Endothelial cell of umbilical vein (primary cell): ENCODE results near the gene SYT14. TPM values are rescaled to one million over a fixed set of nuclear protein-coding genes. Genes with fewer than 3 reads are reported as not detected.

ENCODE experiments used
- BruUV-seq: library from RNA; stranded (reverse); fragments of 400-500 nt; replicated peaks from 2 replicates; lab custom pipeline; 2021; lab: Mats Ljungman, UMichigan
- CTCF ChIA-PET: fragments of 300-600, 350-600 bp; sonication (Branson Sonifier 250); formaldehyde crosslinking; loops from one replicate; lab custom pipeline; 2021; ENCODE audit warnings: antibody characterized with exemption, inconsistent platforms; lab: Charles Lee
- POLR2A ChIA-PET: fragments of 300-600, 350-600 bp; sonication (Branson Sonifier 250); formaldehyde crosslinking; loops from one replicate; lab custom pipeline; 2021; ENCODE audit warnings: antibody characterized with exemption, inconsistent platforms; lab: Charles Lee
- DNase-seq: peaks from one replicate; pipeline ENCODE4 v3.0.0-alpha.2; 2011; ENCODE audit warnings: low read depth, low spot score
- FAIRE-seq: peaks from 2 replicates; lab custom pipeline; 2011; peaks lifted over from hg19 to GRCh38; lab: Jason Lieb, UNC
- H2AFZ ChIP-seq: 2 replicates; pipeline ENCODE4 v1.6.0; 2012; ENCODE audit warnings: low read depth, low read length, control low read depth, inconsistent platforms
- H3K27ac ChIP-seq: 2 replicates; pipeline ENCODE4 v1.5.1; 2011; ENCODE audit warnings: low read depth, mild to moderate bottlenecking, control low read depth, low read length, moderate library complexity; ENCODE audit not compliant: insufficient read depth
- H3K27me3 ChIP-seq, 2 experiments: 2 replicates each; pipeline versions ENCODE4 v1.6.0 to v1.6.1; 2011; ENCODE audit warnings: low read length in 2 of 2, mixed read lengths in 1 of 2; ENCODE audit not compliant: control insufficient read depth in 2 of 2, insufficient read depth in 2 of 2
- H3K36me3 ChIP-seq, 2 experiments: 2 replicates in 1 of 2; 3 replicates in 1 of 2; pipeline ENCODE4 v1.5.1; 2011; ENCODE audit warnings: low read length in 2 of 2, mild to moderate bottlenecking in 1 of 2, moderate library complexity in 1 of 2; ENCODE audit not compliant: control insufficient read depth in 2 of 2, insufficient read depth in 2 of 2; ENCODE audit errors: extremely low read depth in 1 of 2
- H3K4me1 ChIP-seq: 3 replicates; pipeline ENCODE4 v1.5.1; 2011; ENCODE audit warnings: mild to moderate bottlenecking, low read length; ENCODE audit not compliant: control insufficient read depth, insufficient read depth; ENCODE audit errors: extremely low read depth
- H3K4me2 ChIP-seq: 2 replicates; pipeline ENCODE4 v1.6.1; 2011; ENCODE audit warnings: low read length, control low read depth, mixed read lengths; ENCODE audit not compliant: insufficient read depth
- H3K4me3 ChIP-seq, 3 experiments: fragments of 200-600 bp in 1 of 3; sonication (generic), shearing (Covaris generic) in 1 of 3; replicated peaks in 1 of 3; 2 replicates each; pipeline ENCODE4 v1.5.1; 2011 to 2016; ENCODE audit warnings: control low read depth in 3 of 3, low read length in 3 of 3, mild to moderate bottlenecking in 2 of 3, inconsistent platforms in 1 of 3, low read depth in 1 of 3, moderate library complexity in 1 of 3; ENCODE audit not compliant: insufficient read depth in 1 of 3
- H3K79me2 ChIP-seq: 2 replicates; pipeline ENCODE4 v1.6.0; 2012; ENCODE audit warnings: low read length, inconsistent platforms; ENCODE audit not compliant: control insufficient read depth, insufficient read depth
- H3K9ac ChIP-seq: replicated peaks from 2 replicates; pipeline ENCODE3; 2011; ENCODE audit warnings: low read length, control low read depth; ENCODE audit not compliant: insufficient read depth; ENCODE audit errors: extremely low read depth
- H3K9me1 ChIP-seq: replicated peaks from 3 replicates; pipeline ENCODE4 v1.6.0; 2011; ENCODE audit warnings: mild to moderate bottlenecking, low read length; ENCODE audit not compliant: control insufficient read depth, insufficient read depth; ENCODE audit errors: extremely low read depth
- H3K9me3 ChIP-seq: replicated peaks from 2 replicates; pipeline ENCODE4 v1.5.1; 2012; ENCODE audit warnings: low read length, inconsistent platforms; ENCODE audit not compliant: control insufficient read depth, insufficient read depth
- H4K20me1 ChIP-seq: replicated peaks from 2 replicates; pipeline ENCODE3; 2011; ENCODE audit warnings: mild to moderate bottlenecking, low read length; ENCODE audit not compliant: control insufficient read depth, insufficient read depth; ENCODE audit errors: extremely low read depth
- EZH2 ChIP-seq: IDR thresholded peaks from 2 replicates; pipeline ENCODE4 v1.6.1; 2012; ENCODE audit warnings: borderline replicate concordance, low read depth, mild to moderate bottlenecking, moderate library complexity, low read length, inconsistent platforms; ENCODE audit not compliant: severe bottlenecking
- FOS ChIP-seq: IDR thresholded peaks from 2 replicates; pipeline ENCODE4 v1.6.1; 2011; ENCODE audit warnings: mild to moderate bottlenecking, low read length, moderate library complexity, borderline replicate concordance; ENCODE audit not compliant: insufficient read depth
- GATA2 ChIP-seq: IDR thresholded peaks from 2 replicates; pipeline ENCODE4 v1.7.0; 2011; ENCODE audit warnings: low read depth, mild to moderate bottlenecking, moderate library complexity, mixed read lengths, low read length; ENCODE audit not compliant: insufficient read length, insufficient read depth
- JUN ChIP-seq: IDR thresholded peaks from 2 replicates; pipeline ENCODE4 v1.6.1; 2011; ENCODE audit warnings: borderline replicate concordance, low read depth; ENCODE audit not compliant: insufficient read length, insufficient read depth
- MYC ChIP-seq: IDR thresholded peaks from one replicate; pipeline ENCODE4 v1.6.1; 2011; ENCODE audit warnings: mild to moderate bottlenecking, low read depth, low read length
- POLR2A ChIP-seq: IDR thresholded peaks from 2 replicates; pipeline ENCODE4 v1.6.1; 2012; ENCODE audit warnings: low read depth, mild to moderate bottlenecking, control low read depth, low read length
- POLR2AphosphoS5 ChIP-seq: IDR thresholded peaks from 2 replicates; pipeline ENCODE4 v1.6.1; 2012; ENCODE audit warnings: low read depth, mild to moderate bottlenecking, control low read depth, low read length, moderate library complexity; ENCODE audit not compliant: insufficient read depth
- dilution Hi-C: fragments of 300-500 bp; cut with MboI; formaldehyde crosslinking; loops from one replicate; pipeline ENCODE4 v1.15.0; 2019; ENCODE audit warnings: low sequenced_read_pairs; ENCODE audit not compliant: extremely low pct_ligation_motif_present
- intact Hi-C: fragments of 100-400 bp; cut with micrococcal nuclease; formaldehyde crosslinking; loops from one replicate; pipeline ENCODE4 v1.10.0; 2022
- polyA plus RNA-seq, 4 experiments: library from polyadenylated mRNA; depleted of rRNA in 3 of 4; stranded (reverse) in 3 of 4; unstranded in 1 of 4; fragments of >200 nt; gene quantifications; 2 replicates each; pipeline versions ENCODE4 v1.2.1 to v1.2.3, GENCODE V29; 2011 to 2012; ENCODE audit warnings: missing spikeins in 1 of 4
- total RNA-seq: library from RNA; stranded (reverse); gene quantifications from 2 replicates; pipeline ENCODE4 v1.2.3, GENCODE V29; 2021
- TF ChIP-seq, protein P1 (sequence below), 2 donors: IDR thresholded peaks; 1 replicate in 1 of 2; 2 replicates in 1 of 2; pipeline ENCODE4 v1.5.1; 2011; ENCODE audit warnings: low read length in 2 of 2, mild to moderate bottlenecking in 2 of 2, moderate library complexity in 2 of 2, control low read depth in 1 of 2, inconsistent platforms in 1 of 2, low read depth in 1 of 2; ENCODE audit not compliant: insufficient read depth in 1 of 2; ENCODE audit errors: extremely low read depth in 1 of 2
- TF ChIP-seq, protein P2 (sequence below): IDR thresholded peaks from 2 replicates; pipeline ENCODE4 v1.6.1; 2011; ENCODE audit not compliant: insufficient read depth, insufficient read length

The SYT14 gene
- total and polyA plus RNA-seq, 2 donors (not counting 3 experiments of a cell fraction or from before 2014, with no cell fraction given), result 0.08 to 0.18 TPM

DNA sequence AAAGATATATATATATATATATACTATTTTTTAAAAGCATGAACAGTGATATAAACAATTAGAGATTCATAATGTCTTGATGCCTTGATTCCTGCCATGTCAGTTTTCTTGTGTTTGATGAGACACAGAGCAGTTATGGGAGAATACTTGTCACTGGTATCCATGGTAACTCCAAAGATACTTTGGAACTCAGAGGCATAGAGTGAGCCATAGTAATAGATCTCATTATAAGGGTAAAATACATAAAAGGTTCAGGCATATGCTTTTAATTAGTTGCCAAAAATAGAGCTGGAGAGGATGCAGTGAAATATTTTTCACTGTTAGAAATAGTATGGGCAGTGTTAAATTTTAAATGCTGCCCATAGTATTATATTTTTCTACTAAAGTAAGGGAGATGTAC, 134.1 kb downstream of the SYT14 start:
- no TSS peak for BruUV-seq
- H3K9me3 ChIP-seq, result no peaks in the 10 kb centered on the region
- no peak for FAIRE-seq
- H3K36me3 ChIP-seq, result no peaks in the 10 kb centered on the region
- ChIA-PET CTCF (interaction anchor here (0.9 to 1.0 kb wide), 2 partner anchors 16 to 17 kb away, joined by 3 read pairs; no protein-coding TSS in a partner anchor), POLR2A (interaction anchor here (0.6 kb wide), 1 partner anchor 171 kb away, joined by 3 read pairs; no protein-coding TSS in a partner anchor)
- no peaks in the 10 kb centered on the region for H3K4me1 ChIP-seq
- intact Hi-C loops, result no loop called here
- no peaks in the 10 kb centered on the region for H3K27me3 ChIP-seq
- TF ChIP-seq POLR2A (no peak), POLR2AphosphoS5 (no peak), FOS (no peak), EZH2 (no peak), GATA2 (no peak), MYC (no peak), JUN (no peak)
- TF ChIP-seq, protein P1, sequence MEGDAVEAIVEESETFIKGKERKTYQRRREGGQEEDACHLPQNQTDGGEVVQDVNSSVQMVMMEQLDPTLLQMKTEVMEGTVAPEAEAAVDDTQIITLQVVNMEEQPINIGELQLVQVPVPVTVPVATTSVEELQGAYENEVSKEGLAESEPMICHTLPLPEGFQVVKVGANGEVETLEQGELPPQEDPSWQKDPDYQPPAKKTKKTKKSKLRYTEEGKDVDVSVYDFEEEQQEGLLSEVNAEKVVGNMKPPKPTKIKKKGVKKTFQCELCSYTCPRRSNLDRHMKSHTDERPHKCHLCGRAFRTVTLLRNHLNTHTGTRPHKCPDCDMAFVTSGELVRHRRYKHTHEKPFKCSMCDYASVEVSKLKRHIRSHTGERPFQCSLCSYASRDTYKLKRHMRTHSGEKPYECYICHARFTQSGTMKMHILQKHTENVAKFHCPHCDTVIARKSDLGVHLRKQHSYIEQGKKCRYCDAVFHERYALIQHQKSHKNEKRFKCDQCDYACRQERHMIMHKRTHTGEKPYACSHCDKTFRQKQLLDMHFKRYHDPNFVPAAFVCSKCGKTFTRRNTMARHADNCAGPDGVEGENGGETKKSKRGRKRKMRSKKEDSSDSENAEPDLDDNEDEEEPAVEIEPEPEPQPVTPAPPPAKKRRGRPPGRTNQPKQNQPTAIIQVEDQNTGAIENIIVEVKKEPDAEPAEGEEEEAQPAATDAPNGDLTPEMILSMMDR (IDR thresholded peaks at IDR 0.05; ENCODE audit: extremely low read depth in 1 of 2, insufficient read depth in 1 of 2, low read depth in 1 of 2, low read length in 2 of 2), result no peak
- TF ChIP-seq, protein P2, sequence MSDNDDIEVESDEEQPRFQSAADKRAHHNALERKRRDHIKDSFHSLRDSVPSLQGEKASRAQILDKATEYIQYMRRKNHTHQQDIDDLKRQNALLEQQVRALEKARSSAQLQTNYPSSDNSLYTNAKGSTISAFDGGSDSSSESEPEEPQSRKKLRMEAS, result no peak
- no peaks in the 10 kb centered on the region for H3K79me2 ChIP-seq
- H3K9me1 ChIP-seq, result no peaks in the 10 kb centered on the region
- dilution Hi-C loops, result no loop called here
- no peak overlapping the region for H3K9ac ChIP-seq
- no peak overlapping the region for H3K27ac ChIP-seq
- H4K20me1 ChIP-seq, result no peaks in the 10 kb centered on the region
- no peak for DNase-seq
- no peak overlapping the region for H3K4me3 ChIP-seq
- H2AFZ ChIP-seq, result no peak overlapping the region
- H3K4me2 ChIP-seq, result no peak overlapping the region
